ENCODE data around the gene DHRS2.
A peak's percentile ranks its signal among the peaks of the same experiment; 100 is the strongest.
"Not testable (repeated sequence)": the region's sequence is repeated elsewhere in the genome, so short reads cannot be mapped to it uniquely, and the experiment has no call there.

Gene DHRS2

GRCh38 chr14:23636317-23637211 lies at the start of gene DHRS2:
Gene DHRS2, plus strand, starts transcription at chr14:23636364. Its CDS starts 2,501 bp downstream, at chr14:23638865.
- DNase-seq, result no peak

- peak; percentile 67 for DNase-seq
Measured at GRCh38 chr14:23588884-23589598, 47.1 kb upstream of the DHRS2 start.

GRCh38 chr14:23589606-23590005 lies 46.6 kb upstream of the DHRS2 start:
- DNase-seq, result no peak

- DNase-seq, result no peak
Measured at GRCh38 chr14:23590198-23590597, 46.0 kb upstream of the DHRS2 start.

GRCh38 chr14:23594191-23594590 lies 42.0 kb upstream of the DHRS2 start:
- not testable (repeated sequence) for DNase-seq

GRCh38 chr14:23600322-23600707 lies 35.8 kb upstream of the DHRS2 start:
- no peak for DNase-seq

GRCh38 chr14:23600806-23601205 lies 35.4 kb upstream of the DHRS2 start:
- DNase-seq, result no peak

- no peak for DNase-seq
Measured at GRCh38 chr14:23601424-23601823, 34.7 kb upstream of the DHRS2 start.

GRCh38 chr14:23601845-23602180 lies 34.4 kb upstream of the DHRS2 start:
- no peak for DNase-seq

GRCh38 chr14:23602181-23603095 lies 33.7 kb upstream of the DHRS2 start:
- no peak for DNase-seq

GRCh38 chr14:23603103-23603502 lies 33.1 kb upstream of the DHRS2 start:
- DNase-seq, result no peak

- DNase-seq, result no peak
Measured at GRCh38 chr14:23604148-23604547, 32.0 kb upstream of the DHRS2 start.

GRCh38 chr14:23604675-23605170 lies 31.4 kb upstream of the DHRS2 start:
- no peak for DNase-seq

GRCh38 chr14:23605931-23606585 lies 30.1 kb upstream of the DHRS2 start:
- DNase-seq, result no peak

- DNase-seq, result peak; percentile 79
Measured at GRCh38 chr14:23608454-23608853, 27.7 kb upstream of the DHRS2 start.

GRCh38 chr14:23609001-23609400 lies 27.2 kb upstream of the DHRS2 start:
- no peak for DNase-seq

GRCh38 chr14:23609411-23610089 lies 26.6 kb upstream of the DHRS2 start:
- DNase-seq, result not testable (repeated sequence)

GRCh38 chr14:23610090-23610814 lies 25.9 kb upstream of the DHRS2 start:
- no peak for DNase-seq

GRCh38 chr14:23610815-23611289 lies 25.3 kb upstream of the DHRS2 start:
- no peak for DNase-seq

GRCh38 chr14:23612354-23612732 lies 23.8 kb upstream of the DHRS2 start:
- no peak for DNase-seq

GRCh38 chr14:23612802-23613201 lies 23.4 kb upstream of the DHRS2 start:
- no peak for DNase-seq
